ENCODE measurements around the gene IMP3.

Gene IMP3

DNA sequence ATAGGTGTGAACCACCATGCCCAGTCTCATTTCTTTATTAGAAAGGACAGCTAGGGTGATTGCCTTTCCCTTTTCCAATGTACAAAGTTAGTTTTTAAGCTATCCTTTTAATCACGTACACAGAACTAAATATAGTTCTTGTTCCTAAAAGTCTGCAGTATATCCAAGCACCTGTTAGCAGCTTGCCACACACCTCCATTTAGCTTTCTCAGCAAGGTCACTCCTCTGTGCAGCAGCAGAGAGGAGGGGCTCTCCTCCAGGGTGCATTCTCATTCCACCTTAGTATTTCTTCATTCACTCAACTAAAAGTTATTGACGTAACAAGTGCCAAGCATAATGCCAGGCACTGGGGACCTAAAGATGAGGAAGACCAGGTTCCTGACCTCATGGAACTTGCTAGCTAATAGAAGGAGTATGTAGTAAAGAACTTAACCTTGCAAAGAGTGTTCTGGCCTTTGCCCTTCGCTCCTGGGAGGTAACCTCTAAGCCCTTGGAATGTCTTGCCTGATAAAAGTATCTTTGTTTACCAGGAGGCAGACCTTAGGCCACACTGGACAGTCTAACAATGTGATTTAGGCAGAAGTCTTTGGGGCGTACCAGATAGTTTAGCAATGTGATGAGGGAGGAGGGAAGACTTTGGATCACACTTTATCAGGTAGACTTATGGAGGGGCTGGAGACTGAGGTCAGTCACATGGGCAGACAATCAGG, 48.2 kb downstream of the IMP3 start:
- TF ChIP-seq POU6F1 (CRISPR knock-in tag; IDR thresholded peaks at IDR 0.05; ENCODE audit: borderline replicate concordance, low read depth) = no peak
- TF ChIP-seq ARNTL (CRISPR knock-in tag; IDR thresholded peaks at IDR 0.05; ENCODE audit: borderline replicate concordance, low read depth) = no peak
- no peak for TF ChIP-seq GLIS3 (CRISPR knock-in tag; IDR thresholded peaks at IDR 0.05)
- no peak for TF ChIP-seq ZNF70 (CRISPR knock-in tag; IDR thresholded peaks at IDR 0.05)
- no peak for TF ChIP-seq ZNF565 (CRISPR knock-in tag; conservative IDR thresholded peaks at IDR 0.05; ENCODE audit: low read depth)
- no peak for TF ChIP-seq TOX (CRISPR knock-in tag; IDR thresholded peaks at IDR 0.05; ENCODE audit: borderline replicate concordance)
- no peak for TF ChIP-seq ZNF8 (CRISPR knock-in tag; IDR thresholded peaks at IDR 0.05)
- TF ChIP-seq, protein P1, sequence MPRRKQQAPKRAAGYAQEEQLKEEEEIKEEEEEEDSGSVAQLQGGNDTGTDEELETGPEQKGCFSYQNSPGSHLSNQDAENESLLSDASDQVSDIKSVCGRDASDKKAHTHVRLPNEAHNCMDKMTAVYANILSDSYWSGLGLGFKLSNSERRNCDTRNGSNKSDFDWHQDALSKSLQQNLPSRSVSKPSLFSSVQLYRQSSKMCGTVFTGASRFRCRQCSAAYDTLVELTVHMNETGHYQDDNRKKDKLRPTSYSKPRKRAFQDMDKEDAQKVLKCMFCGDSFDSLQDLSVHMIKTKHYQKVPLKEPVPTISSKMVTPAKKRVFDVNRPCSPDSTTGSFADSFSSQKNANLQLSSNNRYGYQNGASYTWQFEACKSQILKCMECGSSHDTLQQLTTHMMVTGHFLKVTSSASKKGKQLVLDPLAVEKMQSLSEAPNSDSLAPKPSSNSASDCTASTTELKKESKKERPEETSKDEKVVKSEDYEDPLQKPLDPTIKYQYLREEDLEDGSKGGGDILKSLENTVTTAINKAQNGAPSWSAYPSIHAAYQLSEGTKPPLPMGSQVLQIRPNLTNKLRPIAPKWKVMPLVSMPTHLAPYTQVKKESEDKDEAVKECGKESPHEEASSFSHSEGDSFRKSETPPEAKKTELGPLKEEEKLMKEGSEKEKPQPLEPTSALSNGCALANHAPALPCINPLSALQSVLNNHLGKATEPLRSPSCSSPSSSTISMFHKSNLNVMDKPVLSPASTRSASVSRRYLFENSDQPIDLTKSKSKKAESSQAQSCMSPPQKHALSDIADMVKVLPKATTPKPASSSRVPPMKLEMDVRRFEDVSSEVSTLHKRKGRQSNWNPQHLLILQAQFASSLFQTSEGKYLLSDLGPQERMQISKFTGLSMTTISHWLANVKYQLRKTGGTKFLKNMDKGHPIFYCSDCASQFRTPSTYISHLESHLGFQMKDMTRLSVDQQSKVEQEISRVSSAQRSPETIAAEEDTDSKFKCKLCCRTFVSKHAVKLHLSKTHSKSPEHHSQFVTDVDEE (CRISPR knock-in tag; IDR thresholded peaks at IDR 0.05) = no peak
- no peak for ATAC-seq

DNA sequence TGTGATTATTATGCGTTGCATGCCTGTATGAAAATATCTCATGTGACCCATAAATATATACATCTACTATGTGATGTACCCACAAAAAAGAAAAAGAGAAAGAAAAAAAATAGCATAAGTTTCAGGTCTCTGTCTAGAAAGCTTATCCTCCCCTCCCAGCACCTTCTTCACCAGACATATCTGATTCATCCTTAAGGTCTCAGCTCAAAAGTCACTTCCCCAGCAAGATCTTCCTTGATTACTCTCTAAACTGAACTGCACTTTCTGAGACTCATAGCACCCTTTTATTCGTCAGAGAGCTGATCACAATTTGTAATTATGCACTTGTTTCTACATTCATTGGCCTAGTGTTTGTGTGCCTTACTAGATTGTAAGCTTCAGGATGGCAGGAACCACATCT, 49.8 kb downstream of the IMP3 start:
- TF ChIP-seq ZFP3 (CRISPR knock-in tag; IDR thresholded peaks at IDR 0.05) (no peak), CREB5 (CRISPR knock-in tag; IDR thresholded peaks at IDR 0.05; ENCODE audit: low read depth) (no peak), ARNTL (CRISPR knock-in tag; IDR thresholded peaks at IDR 0.05; ENCODE audit: borderline replicate concordance, low read depth) (no peak), ESRRG (CRISPR knock-in tag; IDR thresholded peaks at IDR 0.05) (no peak), ZNF565 (CRISPR knock-in tag; conservative IDR thresholded peaks at IDR 0.05; ENCODE audit: low read depth) (no peak), RARB (CRISPR knock-in tag; IDR thresholded peaks at IDR 0.05) (no peak), ISL1 (CRISPR knock-in tag; IDR thresholded peaks at IDR 0.05) (no peak), OSR1 (CRISPR knock-in tag; IDR thresholded peaks at IDR 0.05) (no peak), TCF4 (CRISPR knock-in tag; IDR thresholded peaks at IDR 0.05; ENCODE audit: borderline replicate concordance) (no peak), GLIS3 (CRISPR knock-in tag; IDR thresholded peaks at IDR 0.05) (no peak), SNAI2 (CRISPR knock-in tag; IDR thresholded peaks at IDR 0.05) (no peak), TOX (CRISPR knock-in tag; IDR thresholded peaks at IDR 0.05; ENCODE audit: borderline replicate concordance) (no peak)
- ATAC-seq = no peak

Data from SK-N-SH treated with all-trans-retinoic acid at 6 μM for 48 hours (cell line).